Forelimb muscle (tissue), 1 donor: ENCODE data around the gene TIMM44. TPM values are rescaled to one million over a fixed set of nuclear protein-coding genes. Genes with fewer than 3 reads are reported as not detected.

Experiments
- polyA plus RNA-seq: library from polyadenylated mRNA; unstranded; fragments of 120-200 nt; gene quantifications from one replicate; pipeline ENCODE4 v1.2.1, GENCODE V29; 2013; ENCODE audit not compliant: insufficient read length

TIMM44 gene
- polyA plus RNA-seq, 1 donor: 52.7 TPM

Other genes with a start within 250 kb of the TIMM44 start
- gene FCER2, start 241.5 kb downstream of the TIMM44 start, polyA plus RNA-seq: 0.78 TPM
- 0.10 TPM for gene CLEC4G, start 211.6 kb downstream of the TIMM44 start, polyA plus RNA-seq
- gene CD209, start 196.1 kb downstream of the TIMM44 start, polyA plus RNA-seq: 2.3 TPM
- gene CLEC4M, start 180.4 kb downstream of the TIMM44 start, polyA plus RNA-seq: 0.14 TPM
- gene EVI5L, start 113.4 kb downstream of the TIMM44 start, polyA plus RNA-seq: 13.4 TPM
- gene PRR36, start 69.3 kb downstream of the TIMM44 start, polyA plus RNA-seq: 0.27 TPM
- 0.23 TPM for gene LRRC8E, start 55.2 kb downstream of the TIMM44 start, polyA plus RNA-seq
- gene MAP2K7, start 39.8 kb downstream of the TIMM44 start, polyA plus RNA-seq: 23.3 TPM
- 0.24 TPM for gene TGFBR3L, start 28.8 kb downstream of the TIMM44 start, polyA plus RNA-seq
- gene SNAPC2, start 23.3 kb downstream of the TIMM44 start, polyA plus RNA-seq: 18.1 TPM
- 2.0 TPM for gene CTXN1, start 17.5 kb downstream of the TIMM44 start, polyA plus RNA-seq
- gene ELAVL1, start 62.0 kb upstream of the TIMM44 start, polyA plus RNA-seq: 44.5 TPM
- gene CCL25, start 109.1 kb upstream of the TIMM44 start, polyA plus RNA-seq: not detected
- 6.4 TPM for gene FBN3, start 205.9 kb upstream of the TIMM44 start, polyA plus RNA-seq